B cell (primary cell): ENCODE results near the gene SETBP1. TPM values are rescaled to one million over a fixed set of nuclear protein-coding genes. Genes with fewer than 3 reads are reported as not detected.

Experiments used
- ATAC-seq: fragments of 200-7000 bp; cut with Tn5 transposase; one replicate; pipeline ENCODE4 v1.10.0; 2021; ENCODE audit warnings: low read depth, mild to moderate bottlenecking, moderate number of reproducible peaks, moderate library complexity
- CTCF ChIA-PET: fragments of 350-600 bp; sonication (Branson Sonifier 250); formaldehyde crosslinking; loops from one replicate; lab custom pipeline; 2021; ENCODE audit warnings: antibody characterized with exemption, inconsistent platforms; lab: Charles Lee
- POLR2A ChIA-PET: fragments of 350-600 bp; sonication (Branson Sonifier 250); formaldehyde crosslinking; loops from one replicate; lab custom pipeline; 2021; ENCODE audit warnings: antibody characterized with exemption; lab: Charles Lee
- DNase-seq: peaks from one replicate; pipeline ENCODE4 v3.0.0; 2013
- H2AFZ ChIP-seq: 2 replicates; pipeline ENCODE4 v1.6.1; 2012; ENCODE audit warnings: mild to moderate bottlenecking, low read depth, low read length; ENCODE audit not compliant: insufficient read depth, poor library complexity, severe bottlenecking
- H3K27ac ChIP-seq, 2 donors: 1 replicate in 1 of 2; 2 replicates in 1 of 2; pipeline ENCODE4 v1.5.1; 2012 to 2013; ENCODE audit warnings: low read length in 2 of 2, mild to moderate bottlenecking in 2 of 2, moderate library complexity in 1 of 2
- H3K27me3 ChIP-seq, 4 experiments: fragments of 200-600 bp in 1 of 4; sonication (generic) in 1 of 4; replicated peaks in 1 of 4; 1 replicate in 2 of 4; 2 replicates in 2 of 4; pipeline versions ENCODE4 v1.6.1 to v1.7.0; 2013 to 2016; ENCODE audit warnings: low read length in 3 of 4, mild to moderate bottlenecking in 2 of 4, mixed read lengths in 1 of 4, moderate library complexity in 1 of 4; ENCODE audit not compliant: insufficient read depth in 4 of 4, control insufficient read depth in 3 of 4; ENCODE audit errors: control extremely low read depth in 1 of 4
- H3K36me3 ChIP-seq, 2 experiments: replicated peaks in 1 of 2; 1 replicate in 1 of 2; 2 replicates in 1 of 2; pipeline versions ENCODE4 v1.6.1 to v1.7.1; 2013; ENCODE audit warnings: low read length in 1 of 2; ENCODE audit not compliant: insufficient read depth in 2 of 2, control insufficient read depth in 1 of 2; ENCODE audit errors: control extremely low read depth in 1 of 2, extremely low read depth in 1 of 2
- H3K4me1 ChIP-seq, 2 donors: fragments of 200-600 bp in 1 of 2; sonication (generic) in 1 of 2; 1 replicate in 1 of 2; 2 replicates in 1 of 2; pipeline versions ENCODE4 v1.5.1 to v1.6.1; 2013 to 2017; ENCODE audit warnings: low read length in 2 of 2; ENCODE audit not compliant: control insufficient read depth in 2 of 2, insufficient read depth in 2 of 2
- H3K4me2 ChIP-seq: replicated peaks from 2 replicates; pipeline ENCODE3; 2012; ENCODE audit warnings: mild to moderate bottlenecking, low read depth, low read length; ENCODE audit not compliant: poor library complexity, severe bottlenecking
- H3K4me3 ChIP-seq, 5 experiments: fragments of 200-600 bp in 1 of 5; sonication (generic) in 1 of 5; 1 replicate in 3 of 5; 2 replicates in 2 of 5; pipeline versions ENCODE4 v1.5.1 to v1.7.0; 2011 to 2016; ENCODE audit warnings: low read length in 4 of 5, mild to moderate bottlenecking in 4 of 5, low read depth in 2 of 5, control low read depth in 1 of 5, moderate library complexity in 1 of 5; ENCODE audit not compliant: insufficient read depth in 1 of 5; ENCODE audit errors: control extremely low read depth in 1 of 5, extremely low read depth in 1 of 5
- H3K79me2 ChIP-seq: fragments of 200-600 bp; sonication (generic); one replicate; pipeline ENCODE4 v1.6.0; 2016; ENCODE audit warnings: low read length; ENCODE audit not compliant: control insufficient read depth, insufficient read depth
- H3K9ac ChIP-seq: fragments of 200-600 bp; sonication (generic); 2 replicates; pipeline ENCODE4 v1.6.1; 2017; ENCODE audit warnings: mild to moderate bottlenecking, low read length, moderate library complexity
- H3K9me3 ChIP-seq, 3 donors: one replicate each; pipeline versions ENCODE4 v1.6.1 to v1.7.1; 2013; ENCODE audit warnings: low read length in 2 of 3; ENCODE audit not compliant: control insufficient read depth in 2 of 3, insufficient read depth in 1 of 3; ENCODE audit errors: control extremely low read depth in 1 of 3
- H4K20me1 ChIP-seq: 2 replicates; pipeline ENCODE4 v1.6.0; 2012; ENCODE audit warnings: mild to moderate bottlenecking, low read length; ENCODE audit not compliant: insufficient read depth, control insufficient read depth, poor library complexity, severe bottlenecking
- H3K27ac Mint-ChIP-seq: one replicate; pipeline ENCODE4 v1.8.0; 2021; ENCODE audit warnings: mixed read lengths
- H3K27me3 Mint-ChIP-seq: one replicate; pipeline ENCODE4 v1.8.0; 2021; ENCODE audit warnings: mixed read lengths
- H3K4me1 Mint-ChIP-seq: one replicate; pipeline ENCODE4 v1.8.0; 2021; ENCODE audit warnings: mixed read lengths
- H3K4me3 Mint-ChIP-seq: one replicate; pipeline ENCODE4 v1.8.0; 2021; ENCODE audit warnings: mixed read lengths
- H3K9me3 Mint-ChIP-seq: one replicate; pipeline ENCODE4 v1.8.0; 2022; ENCODE audit warnings: mixed read lengths; ENCODE audit not compliant: insufficient read depth
- CTCF ChIP-seq: fragments of 200-600 bp; IDR thresholded peaks from one replicate; pipeline ENCODE4 v1.8.0; 2022; ENCODE audit warnings: antibody characterized with exemption, mild to moderate bottlenecking
- EZH2 ChIP-seq: IDR thresholded peaks from 2 replicates; pipeline ENCODE4 v1.6.1; 2012; ENCODE audit warnings: borderline replicate concordance, low read depth, mild to moderate bottlenecking, moderate library complexity, low read length; ENCODE audit not compliant: insufficient read depth, poor library complexity, severe bottlenecking
- WGBS: methylation state at CpG from one replicate; pipeline ENCODE4 v1.1.5; 2013; ENCODE audit warnings: missing lambda C conversion rate; ENCODE audit not compliant: insufficient coverage; 5-methylcytosine and 5-hydroxymethylcytosine counted together
- intact Hi-C: fragments of 100-400 bp; cut with micrococcal nuclease; formaldehyde crosslinking; loops from one replicate; pipeline ENCODE4 v1.10.0; 2022
- polyA plus RNA-seq: library from polyadenylated mRNA; depleted of rRNA; stranded (reverse); fragments of >200 nt; gene quantifications from 2 replicates; pipeline ENCODE4 v1.2.3, GENCODE V29; 2012
- total RNA-seq, 2 donors: library from RNA; stranded (reverse); fragments of 120-200 nt in 1 of 2; gene quantifications; 1 replicate in 1 of 2; 2 replicates in 1 of 2; pipeline versions ENCODE4 v1.2.3 to v1.2.4, GENCODE V29; 2013 to 2022

The SETBP1 gene
- total and polyA plus RNA-seq, 2 donors (not counting 1 experiment from before 2014, with no cell fraction given): 15.1 to 129 TPM

GRCh38 chr18:44818668-44819403 is 138.1 kb downstream of the SETBP1 start:
- DNase-seq (peak; percentile 30), ATAC-seq (peak; percentile 46)
- no peaks in the 10 kb centered on the region for H3K27me3 ChIP-seq
- peak overlapping the region in 1 of 5 experiments; percentile 20 for H3K4me3 ChIP-seq
- no peaks in the 10 kb centered on the region for H3K9me3 Mint-ChIP-seq
- peak overlapping the region; percentile 48 for H3K4me2 ChIP-seq
- peaks cover 1 to 3% of the 10 kb centered on the region in 2 experiments for H3K36me3 ChIP-seq
- peaks cover 78% of the 10 kb centered on the region for H3K79me2 ChIP-seq
- H4K20me1 ChIP-seq: no peaks in the 10 kb centered on the region
- H3K9me3 ChIP-seq: no peaks in the 10 kb centered on the region
- H3K27me3 Mint-ChIP-seq: no peaks in the 10 kb centered on the region
- H3K27ac Mint-ChIP-seq: peak overlapping the region; percentile 78
- POLR2A ChIA-PET: interaction anchor here (1.0 kb wide), 1 partner anchor 32 kb away, joined by 6 read pairs; no protein-coding TSS in a partner anchor
- intact Hi-C loops: loop anchor here (2.0 kb wide), 1 partner anchor 14 kb away; no protein-coding TSS in a partner anchor
- peak overlapping the region; percentile 2 to 63 for H3K27ac ChIP-seq
- H3K9ac ChIP-seq: peak overlapping the region; percentile 27
- CTCF ChIA-PET: no interaction called here
- no peak for TF ChIP-seq CTCF
- TF ChIP-seq EZH2: no peak
- H3K4me3 Mint-ChIP-seq: peak overlapping the region; percentile 68
- H3K4me1 ChIP-seq: peaks cover 43 to 45% of the 10 kb centered on the region in 2 donors
- no peak overlapping the region for H2AFZ ChIP-seq
- 67% methylated on average over 1 of the region's 7 CpGs for WGBS
- H3K4me1 Mint-ChIP-seq: peaks cover 63% of the 10 kb centered on the region

DNA sequence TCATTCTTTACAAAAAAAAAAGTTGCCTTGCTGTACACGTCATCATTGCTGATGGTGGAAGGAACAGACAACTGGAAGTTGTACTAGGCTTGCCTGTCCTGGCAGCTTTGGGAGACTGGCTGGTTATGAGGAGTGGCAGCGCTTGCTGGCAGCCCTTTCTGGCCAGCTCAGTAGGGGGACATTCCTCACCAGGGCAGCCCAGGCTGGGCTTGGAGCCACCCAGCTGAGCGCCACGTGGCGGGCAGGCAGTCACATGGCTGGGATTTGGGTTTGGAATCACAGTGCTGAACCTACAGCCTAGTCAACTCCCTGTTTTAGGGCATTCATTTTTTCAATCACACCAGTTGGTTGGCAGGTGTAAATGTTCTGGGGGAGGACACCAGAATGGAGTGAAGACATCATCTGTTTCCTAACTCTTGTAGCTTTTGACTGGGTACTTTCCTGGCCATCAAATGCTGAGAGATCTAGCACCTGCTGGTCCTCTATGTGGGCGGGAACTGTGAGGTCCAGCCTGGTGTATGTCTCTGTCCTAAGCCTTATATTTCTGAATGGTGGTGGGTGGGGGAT is 139.3 kb downstream of the SETBP1 start:
- no peak overlapping the region for H3K9ac ChIP-seq

More for the DNA sequence above, 139.3 kb downstream of the SETBP1 start:
- ATAC-seq: no peak
- Histone ChIP-seq H2AFZ (no peak overlapping the region), H3K4me2 (no peak overlapping the region), H3K4me1 (peaks cover 55 to 57% of the 10 kb centered on the region in 2 donors), H3K36me3 (peaks cover 1 to 3% of the 10 kb centered on the region in 2 experiments), H3K9me3 (no peaks in the 10 kb centered on the region), H3K27me3 (no peaks in the 10 kb centered on the region), H4K20me1 (no peaks in the 10 kb centered on the region), H3K27ac (no peak overlapping the region), H3K79me2 (peaks cover 80% of the 10 kb centered on the region), H3K4me3 (no peak overlapping the region)
- CTCF ChIA-PET: no interaction called here
- no peak for DNase-seq
- Mint-ChIP-seq H3K9me3 (no peaks in the 10 kb centered on the region), H3K4me1 (peaks cover 75% of the 10 kb centered on the region), H3K27me3 (no peaks in the 10 kb centered on the region), H3K27ac (no peak overlapping the region), H3K4me3 (no peak overlapping the region)
- intact Hi-C loops: loop anchor here (2.0 kb wide), 1 partner anchor 15 kb away; no protein-coding TSS in a partner anchor
- WGBS: 100% methylated on average over 2 of the region's 6 CpGs
- POLR2A ChIA-PET: interaction anchor here (0.9 kb wide), 1 partner anchor 140 kb away, joined by 3 read pairs; no protein-coding TSS in a partner anchor
- TF ChIP-seq EZH2: no peak
- TF ChIP-seq CTCF: no peak
